MV-4-11 (cell line): ENCODE data around the gene ZNF584.
A peak's percentile ranks its signal among the peaks of the same experiment; 100 is the strongest.

Experiments
- DNase-seq: peaks from one replicate; lab custom pipeline; 2025; lab: John Stamatoyannopoulos, UW

ZNF584 gene

GRCh38 chr19:58385891-58386575 is 22.4 kb upstream of the ZNF584 start:
- DNase-seq: no peak

GRCh38 chr19:58386576-58387337 is 21.7 kb upstream of the ZNF584 start, which contains the start of gene RPS5:
TSS of gene RPS5 (plus strand) at chr19:58387269. CDS start at chr19:58388138, 869 bp downstream.
- DNase-seq: peak; percentile 100

- DNase-seq: no peak
Observed at GRCh38 chr19:58387338-58388174, 20.9 kb upstream of the ZNF584 start.

DNA sequence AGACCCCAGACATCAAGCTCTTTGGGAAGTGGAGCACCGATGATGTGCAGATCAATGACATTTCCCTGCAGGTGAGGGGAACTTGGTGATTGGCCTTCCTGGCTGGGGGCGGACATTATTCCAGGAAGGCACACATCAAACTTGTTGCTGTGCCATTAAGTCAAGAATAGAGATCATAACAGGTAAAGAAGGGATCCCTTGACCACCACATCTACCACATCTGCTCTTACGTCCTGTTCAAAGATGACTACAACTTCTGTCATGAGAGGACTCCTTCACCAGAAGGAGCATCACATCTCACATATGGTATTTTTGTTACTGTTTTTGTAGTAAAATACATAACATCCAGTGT is 20.3 kb upstream of the ZNF584 start:
- no peak for DNase-seq

GRCh38 chr19:58392945-58393724 is 15.3 kb upstream of the ZNF584 start:
- no peak for DNase-seq

DNA sequence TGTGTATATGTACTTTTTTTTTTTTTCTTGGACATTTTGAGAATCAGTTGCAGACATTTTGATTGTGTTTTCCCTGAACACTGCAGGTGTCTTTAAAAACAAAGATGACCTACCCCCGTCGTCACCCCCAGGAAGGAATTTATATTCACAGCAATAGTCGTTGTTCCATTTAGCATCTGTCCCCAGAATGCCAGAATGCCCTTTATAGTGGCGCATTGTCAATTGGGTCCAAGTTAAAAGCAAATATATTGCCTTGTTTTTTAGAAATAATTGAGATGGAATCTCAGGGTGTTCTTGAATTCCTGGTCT is 14.8 kb upstream of the ZNF584 start:
- no peak for DNase-seq

GRCh38 chr19:58394821-58395219 is 13.6 kb upstream of the ZNF584 start:
- DNase-seq: no peak

DNA sequence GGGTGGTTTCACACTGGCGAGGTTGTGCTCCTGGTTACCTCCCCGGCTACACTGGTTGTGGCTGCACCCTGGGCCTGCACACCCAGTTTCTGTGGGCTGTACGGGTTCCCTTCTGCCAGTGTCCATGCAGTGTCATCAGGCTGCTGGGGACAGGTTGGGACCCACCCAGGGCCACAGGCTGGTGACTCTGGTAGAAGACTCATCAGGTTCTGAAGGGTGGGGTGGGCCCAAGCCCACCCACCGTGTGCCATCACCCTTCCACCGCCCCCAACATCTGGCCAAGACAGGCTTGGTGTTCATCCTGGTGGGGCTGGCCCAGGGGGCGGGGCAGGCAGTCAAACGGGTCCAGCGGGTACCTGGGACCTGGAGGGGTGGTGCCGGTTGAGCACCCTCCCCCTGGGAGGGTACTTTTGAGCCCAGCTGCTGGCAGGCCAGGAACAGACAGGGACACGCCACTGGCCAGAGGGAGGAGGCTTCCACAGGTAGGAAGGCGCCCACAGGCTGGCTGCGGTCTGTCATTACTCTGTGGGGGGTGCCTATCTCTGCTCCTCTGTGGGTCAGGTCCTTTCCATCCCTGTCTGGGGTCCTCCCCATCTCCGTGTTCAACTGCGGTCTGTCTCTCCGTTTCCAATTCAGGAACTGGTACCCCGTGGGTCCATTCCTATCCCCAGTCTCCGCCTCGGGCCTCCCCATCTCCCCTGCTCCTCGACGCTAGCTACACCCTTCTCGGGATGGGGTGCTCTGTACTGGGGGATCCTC is 13.1 kb upstream of the ZNF584 start, which contains the start of gene RNF225:
RNF225 (plus strand) TSS at position 437 of the 759 bp plus-strand sequence. CDS start 434 bp downstream, outside the sequence.
- no peak for DNase-seq

- DNase-seq: no peak
Observed at GRCh38 chr19:58395979-58396627, 12.3 kb upstream of the ZNF584 start.

DNA sequence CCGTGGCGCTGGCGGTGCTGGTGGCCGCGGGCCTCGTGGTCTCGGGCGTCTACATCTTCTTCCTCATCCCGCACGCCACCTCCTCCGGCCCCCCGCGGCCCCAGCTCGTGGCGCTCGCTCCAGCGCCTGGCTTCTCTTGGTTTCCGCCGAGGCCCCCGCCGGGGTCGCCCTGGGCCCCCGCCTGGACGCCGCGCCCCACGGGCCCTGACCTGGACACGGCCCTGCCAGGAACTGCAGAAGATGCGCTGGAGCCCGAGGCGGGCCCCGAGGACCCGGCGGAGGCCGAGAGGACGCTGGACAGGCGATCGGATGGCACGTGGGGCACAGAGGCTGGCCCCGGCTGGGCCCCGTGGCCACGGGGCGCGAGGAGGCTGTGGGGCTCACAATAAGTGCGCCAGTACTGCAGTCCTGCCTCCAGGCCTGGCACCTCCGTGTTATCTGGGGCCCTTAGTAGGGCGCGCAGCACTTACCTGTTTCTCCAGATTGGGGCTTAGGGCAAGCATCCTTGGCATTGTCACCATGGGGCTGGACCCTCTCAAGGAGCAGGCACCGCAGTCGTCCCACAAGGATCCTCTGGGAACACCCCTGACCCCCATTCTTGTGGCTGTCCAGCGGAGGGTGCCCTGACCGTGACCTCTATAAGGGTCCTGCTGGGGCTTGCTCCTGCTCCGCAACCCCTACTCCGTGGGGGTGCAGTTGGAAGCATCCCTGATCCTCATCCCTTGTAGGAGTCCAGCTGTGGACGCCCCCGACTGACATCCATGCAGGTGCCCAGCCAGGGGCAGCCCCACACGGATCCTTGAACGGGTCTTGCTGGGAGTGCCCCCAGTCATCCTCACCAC is 11.5 kb upstream of the ZNF584 start:
- DNase-seq: no peak

- no peak for DNase-seq
Observed at GRCh38 chr19:58397533-58398037, 10.9 kb upstream of the ZNF584 start.

GRCh38 chr19:58398087-58398486 is 10.4 kb upstream of the ZNF584 start:
- no peak for DNase-seq

DNA sequence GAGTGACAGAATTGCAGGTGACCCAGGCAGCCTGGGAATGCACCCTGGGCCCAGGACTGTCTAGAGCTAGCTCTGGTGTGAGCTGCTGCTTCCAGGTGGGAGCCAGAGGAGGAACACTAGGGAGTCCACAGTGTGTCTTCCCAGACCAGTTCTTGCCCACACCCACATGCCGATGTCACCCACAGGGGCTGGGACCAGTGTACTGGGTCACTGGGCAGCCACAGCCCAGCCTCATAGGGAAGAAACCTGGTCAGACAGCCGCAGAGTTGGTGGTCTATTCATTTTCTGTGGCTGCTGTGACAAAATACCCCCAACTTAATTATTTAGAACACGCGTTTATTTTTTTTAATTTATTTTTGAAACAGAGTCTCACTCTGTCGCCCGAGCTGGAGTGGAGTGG is 9.9 kb upstream of the ZNF584 start:
- DNase-seq: no peak

DNA sequence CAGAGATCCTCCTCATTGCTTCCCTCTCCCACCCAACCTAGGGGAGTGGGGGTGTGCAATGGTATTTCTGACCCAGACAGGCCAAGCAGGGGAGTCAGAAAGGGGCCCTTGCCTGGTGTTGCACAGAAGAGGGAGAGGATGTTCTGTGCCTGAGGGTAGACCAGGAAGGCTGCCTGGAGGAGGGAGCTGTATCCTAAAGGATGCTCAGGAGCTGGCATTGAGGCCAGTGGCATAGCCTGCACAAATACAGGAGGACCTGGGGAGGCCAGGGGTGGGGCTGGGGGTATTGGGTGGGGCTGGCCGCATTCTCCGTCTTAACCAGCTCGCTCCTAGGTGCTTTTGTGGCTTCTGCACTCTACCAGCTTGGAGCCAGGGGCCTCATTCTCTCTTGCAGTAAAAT is 8.5 kb upstream of the ZNF584 start:
- DNase-seq: no peak

DNA sequence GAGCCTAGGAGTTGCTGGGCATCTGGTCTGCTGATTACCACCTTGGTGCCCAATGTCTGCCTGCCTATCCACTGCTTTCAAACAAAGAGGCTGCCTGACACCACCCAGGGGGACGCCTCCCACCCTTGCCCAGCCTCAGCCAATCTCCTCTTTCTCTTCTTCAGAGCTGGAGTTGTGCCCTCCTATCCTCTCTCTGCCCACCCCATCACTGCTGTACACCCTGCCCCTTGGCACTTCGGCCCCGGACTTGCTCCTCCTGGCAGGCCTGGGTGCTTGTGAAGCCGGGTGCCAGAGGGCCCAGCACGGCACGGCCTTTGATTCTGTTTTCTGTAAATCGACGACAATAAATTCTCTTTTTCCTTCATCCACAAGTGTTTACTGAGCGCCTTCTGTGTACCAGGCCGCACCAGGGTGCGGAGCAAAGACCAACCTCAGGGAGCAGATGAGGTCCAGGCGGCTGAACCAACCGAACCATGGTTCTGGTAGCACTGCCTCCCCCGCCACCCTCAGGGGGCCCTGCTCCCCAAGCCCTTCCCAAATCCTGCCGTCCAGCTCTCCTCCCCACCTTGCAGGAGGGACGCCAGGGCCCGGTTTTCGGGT is 8.0 kb upstream of the ZNF584 start:
- DNase-seq: no peak

GRCh38 chr19:58400916-58401839 is 7.3 kb upstream of the ZNF584 start:
- DNase-seq: peak; percentile 100

DNA sequence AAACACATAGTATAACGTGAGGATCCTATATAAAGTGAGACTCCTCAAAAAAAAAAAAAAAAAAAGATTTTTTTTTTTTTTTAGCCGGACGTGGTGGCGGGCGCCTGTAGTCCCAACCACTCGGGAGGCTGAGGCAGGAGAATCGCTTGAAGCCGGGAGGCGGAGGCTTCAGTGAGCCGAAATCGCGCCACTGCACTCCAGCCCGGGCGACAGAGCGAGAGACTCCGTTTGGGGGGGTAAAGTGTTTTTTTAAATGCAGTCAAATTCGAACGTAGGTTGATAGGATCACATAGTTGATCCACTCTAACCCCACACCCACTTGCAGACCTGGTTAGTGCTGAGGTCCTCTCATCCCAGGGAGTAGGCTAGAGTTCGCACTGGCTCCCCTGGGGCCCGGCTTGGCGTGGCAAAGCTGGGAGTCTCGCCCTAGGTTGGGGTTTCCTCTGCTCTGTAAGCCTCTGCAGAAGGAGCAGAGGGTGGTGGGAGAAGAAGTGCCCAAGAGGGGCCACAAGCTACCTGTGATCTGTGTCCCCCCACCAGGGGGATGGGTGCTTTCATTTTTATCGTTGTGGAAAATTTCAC is 6.5 kb upstream of the ZNF584 start:
- no peak for DNase-seq
